Kidney epithelial cell (primary cell): ENCODE results near the gene HABP2. TPM values are rescaled to one million over a fixed set of nuclear protein-coding genes. Genes with fewer than 3 reads are reported as not detected.

Source experiments
- DNase-seq: peaks from one replicate; pipeline ENCODE4 v3.0.0-alpha.2; 2010; ENCODE audit warnings: low read depth
- H3K27me3 ChIP-seq: 2 replicates; pipeline ENCODE4 v1.6.0; 2011; ENCODE audit warnings: low read length; ENCODE audit not compliant: control insufficient read depth, insufficient read depth
- H3K36me3 ChIP-seq: 2 replicates; pipeline ENCODE4 v1.5.1; 2011; ENCODE audit warnings: low read length; ENCODE audit not compliant: control insufficient read depth, insufficient read depth
- H3K4me3 ChIP-seq: 2 replicates; pipeline ENCODE4 v1.5.1; 2011; ENCODE audit warnings: low read depth, mild to moderate bottlenecking, control low read depth, low read length
- CTCF ChIP-seq: IDR thresholded peaks from 2 replicates; pipeline ENCODE4 v1.5.1; 2011; ENCODE audit warnings: mild to moderate bottlenecking, moderate library complexity, low read length, control low read depth, inconsistent platforms; ENCODE audit not compliant: insufficient read depth, poor library complexity, severe bottlenecking
- total RNA-seq: library from RNA; depleted of rRNA; stranded (reverse); fragments of >200 nt; gene quantifications from 2 replicates; pipeline ENCODE4 v1.2.3, GENCODE V29; 2015

The HABP2 gene
- total RNA-seq, 1 donor from 2014 or later = 0.08 TPM

- no peaks in the 10 kb centered on the region for H3K36me3 ChIP-seq
- no peak for TF ChIP-seq CTCF
- no peak for DNase-seq
- H3K4me3 ChIP-seq = no peak overlapping the region
- no peaks in the 10 kb centered on the region for H3K27me3 ChIP-seq
Observed at GRCh38 chr10:113543107-113543955, 9.5 kb upstream of the HABP2 start.

- no peak for DNase-seq
- no peak for TF ChIP-seq CTCF
Observed at GRCh38 chr10:113544392-113544791, 8.5 kb upstream of the HABP2 start.

GRCh38 chr10:113547426-113547825 is 5.4 kb upstream of the HABP2 start:
- no peak for TF ChIP-seq CTCF
- Histone ChIP-seq H3K27me3 (no peaks in the 10 kb centered on the region), H3K4me3 (no peak overlapping the region), H3K36me3 (no peaks in the 10 kb centered on the region)
- DNase-seq = no peak

More at GRCh38 chr10:113544392-113544791, 8.5 kb upstream of the HABP2 start:
- Histone ChIP-seq H3K36me3 (no peaks in the 10 kb centered on the region), H3K4me3 (no peak overlapping the region), H3K27me3 (no peaks in the 10 kb centered on the region)

- H3K27me3 ChIP-seq = no peaks in the 10 kb centered on the region
- no peaks in the 10 kb centered on the region for H3K36me3 ChIP-seq
- no peak for TF ChIP-seq CTCF
- no peak for DNase-seq
- H3K4me3 ChIP-seq = no peak overlapping the region
Observed at GRCh38 chr10:113549856-113550255, 3.0 kb upstream of the HABP2 start.

- no peak for TF ChIP-seq CTCF
- DNase-seq = peak; percentile 70
- no peaks in the 10 kb centered on the region for H3K36me3 ChIP-seq
- H3K4me3 ChIP-seq = no peak overlapping the region
- no peaks in the 10 kb centered on the region for H3K27me3 ChIP-seq
Observed at GRCh38 chr10:113550365-113550764, 2.5 kb upstream of the HABP2 start.

- H3K4me3 ChIP-seq = no peak overlapping the region
- DNase-seq = no peak
- H3K36me3 ChIP-seq = no peaks in the 10 kb centered on the region
- TF ChIP-seq CTCF = no peak
- H3K27me3 ChIP-seq = no peaks in the 10 kb centered on the region
Observed at GRCh38 chr10:113552014-113552413, 839 bp upstream of the HABP2 start.
